Hypothalamus (tissue), 51 donors: ENCODE data around the gene AMOTL1.
"Not testable (repeated sequence)": the region's sequence is repeated elsewhere in the genome, so short reads cannot be mapped to it uniquely, and the experiment has no call there.

ENCODE experiments used
- DNase-seq, 51 donors: peaks; one replicate each; lab custom pipeline; 2025; lab: John Stamatoyannopoulos, UW

The AMOTL1 gene

DNA sequence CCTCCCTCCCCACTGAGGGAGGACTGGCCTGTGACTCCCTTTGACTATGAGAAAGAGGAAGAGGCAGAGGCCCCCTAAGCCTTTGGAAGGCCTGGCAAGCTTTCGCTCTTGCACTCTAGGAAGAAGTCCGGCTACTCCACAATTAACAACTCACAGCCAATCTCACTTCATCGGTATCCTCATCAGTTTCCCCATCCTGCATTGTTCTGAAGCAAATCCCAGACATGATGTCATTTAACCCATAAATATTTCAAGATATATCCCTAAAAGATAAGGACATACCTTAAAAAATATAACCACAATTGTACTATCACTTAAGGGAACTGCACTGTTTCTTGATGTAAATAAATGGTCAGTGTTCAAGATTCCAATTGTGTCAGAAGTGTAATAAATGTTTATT, 142.1 kb downstream of the AMOTL1 start:
- no peak for DNase-seq

GRCh38 chr11:94910779-94911178, 142.6 kb downstream of the AMOTL1 start:
- no peak for DNase-seq

GRCh38 chr11:94912806-94913205, 144.7 kb downstream of the AMOTL1 start:
- DNase-seq: no peak

DNA sequence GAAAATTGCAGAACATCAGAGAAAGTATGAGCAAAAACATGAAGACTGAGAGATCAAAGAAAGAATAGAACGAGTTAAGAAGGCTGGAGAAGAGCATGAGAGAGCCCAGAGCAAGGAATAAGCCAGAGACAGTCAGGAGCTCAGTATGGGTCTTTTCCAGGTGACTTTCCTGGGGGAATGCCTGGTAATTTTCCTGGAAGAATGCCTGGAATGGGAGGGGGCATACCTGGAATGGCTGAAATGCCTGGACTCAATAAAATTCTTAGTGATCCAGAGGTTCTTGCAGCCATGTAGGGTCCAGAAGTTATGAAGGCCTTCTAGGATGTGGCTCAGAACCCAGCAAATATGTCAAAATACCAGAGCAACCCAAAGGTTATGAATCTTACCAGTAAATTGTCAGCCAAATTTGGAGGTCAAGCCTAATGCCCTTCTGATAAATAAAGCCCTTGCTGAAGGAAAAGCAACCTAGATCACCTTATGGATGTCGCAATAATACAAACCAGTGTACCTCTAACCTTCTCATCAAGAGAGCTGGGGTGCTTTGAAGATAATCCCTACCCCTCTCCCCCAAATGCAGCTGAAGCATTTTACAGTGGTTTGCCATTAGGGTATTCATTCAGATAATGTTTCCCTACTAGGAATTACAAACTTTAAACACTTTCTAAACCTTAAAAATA, 145.7 kb downstream of the AMOTL1 start:
- DNase-seq: not testable (repeated sequence)

- no peak for DNase-seq
Observed at GRCh38 chr11:94920311-94920710, 152.2 kb downstream of the AMOTL1 start.

DNA sequence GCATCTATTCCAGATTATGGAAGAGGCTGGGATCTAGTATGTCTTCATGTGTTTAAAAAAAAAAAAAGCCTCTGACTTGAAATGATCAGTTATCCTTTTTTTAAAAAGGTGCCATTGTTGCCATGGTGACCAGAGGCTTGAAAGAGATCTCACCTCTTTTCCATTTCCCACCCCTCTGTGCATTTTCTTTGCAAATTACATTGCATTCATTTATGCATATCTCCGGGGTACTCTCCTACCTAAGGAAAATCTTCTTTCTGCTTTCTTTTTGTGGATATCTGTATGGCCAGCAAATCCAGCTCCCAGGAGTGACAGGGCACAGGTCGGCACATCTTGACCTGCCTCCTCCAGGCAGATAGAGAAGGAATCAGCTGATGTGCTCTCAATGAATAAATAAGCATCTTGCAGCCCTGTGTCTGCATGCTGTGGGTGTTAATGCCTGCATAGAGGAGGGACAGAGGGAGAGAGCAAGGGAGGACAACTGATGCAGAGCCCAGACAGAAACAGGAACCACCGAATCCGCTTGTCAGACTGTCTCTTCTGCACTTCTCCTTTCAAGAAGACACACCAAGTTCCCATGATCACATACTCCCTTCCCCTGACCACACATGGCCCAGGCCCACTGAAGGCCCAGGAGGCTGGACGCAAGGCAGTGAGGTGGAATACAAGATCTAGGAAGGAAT, 154.3 kb downstream of the AMOTL1 start:
- DNase-seq: peak in 21 of 51 donors; percentile 6 to 61 (median 18)

DNA sequence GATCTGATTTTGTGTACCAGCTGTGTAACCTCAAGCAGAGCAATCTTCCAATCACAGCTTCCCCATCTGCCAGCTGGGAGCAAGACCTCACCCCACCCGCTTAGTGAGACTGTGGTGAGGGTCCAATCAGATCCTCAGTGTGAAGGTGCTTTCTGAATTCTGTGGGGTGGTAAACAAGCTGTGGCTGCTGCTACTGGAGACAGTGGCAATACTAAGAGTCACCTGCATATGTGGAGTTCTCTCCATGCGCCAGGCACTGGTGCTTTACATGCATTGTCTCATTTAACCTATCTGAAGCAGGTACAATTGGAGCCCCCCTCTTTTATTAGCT, 154.8 kb downstream of the AMOTL1 start:
- no peak for DNase-seq

DNA sequence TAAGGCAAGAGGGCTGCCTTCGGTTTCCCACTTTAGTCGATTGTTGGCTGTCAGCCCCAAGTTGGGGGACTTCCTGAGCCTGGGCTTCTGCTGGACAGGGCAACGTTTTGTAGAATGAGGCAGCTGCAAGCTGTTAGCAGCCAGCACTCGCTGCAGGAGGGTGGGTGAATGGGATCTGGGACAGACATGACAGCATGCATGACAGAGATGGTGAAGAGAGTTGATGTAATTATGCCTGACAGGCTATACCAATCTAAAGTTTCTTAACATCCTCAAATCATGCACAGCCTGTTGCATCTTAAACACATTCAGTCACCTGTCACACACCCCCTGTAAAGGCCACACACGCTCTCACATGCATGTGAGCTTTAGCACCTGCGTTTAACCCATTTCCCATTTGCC, 156.0 kb downstream of the AMOTL1 start:
- no peak for DNase-seq

DNA sequence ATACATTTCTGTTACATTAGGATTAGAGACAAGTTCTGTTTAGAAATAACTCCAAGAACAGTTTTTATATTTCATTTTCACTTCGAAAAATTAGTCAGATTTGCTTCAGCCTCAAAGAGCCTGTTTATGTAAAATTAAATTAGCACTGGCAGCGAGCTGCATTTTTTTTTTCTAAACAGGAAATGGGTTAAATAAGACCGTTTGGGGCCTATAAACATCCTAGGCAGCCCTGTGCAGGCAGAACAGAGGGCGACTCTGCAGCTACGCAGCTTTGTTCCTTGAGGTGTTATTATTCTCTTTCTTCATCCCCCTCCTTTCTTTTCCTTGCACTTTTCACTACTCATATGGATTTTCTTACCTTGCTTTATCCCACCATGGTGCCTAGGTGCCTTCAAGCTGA, 156.5 kb downstream of the AMOTL1 start:
- DNase-seq: no peak

- no peak for DNase-seq
Observed at GRCh38 chr11:94925422-94926270, 157.5 kb downstream of the AMOTL1 start.

- no peak for DNase-seq
Observed at GRCh38 chr11:94926271-94926625, 158.1 kb downstream of the AMOTL1 start.
